Measurements from ENCODE around the gene RNFT2.

The RNFT2 gene

DNA sequence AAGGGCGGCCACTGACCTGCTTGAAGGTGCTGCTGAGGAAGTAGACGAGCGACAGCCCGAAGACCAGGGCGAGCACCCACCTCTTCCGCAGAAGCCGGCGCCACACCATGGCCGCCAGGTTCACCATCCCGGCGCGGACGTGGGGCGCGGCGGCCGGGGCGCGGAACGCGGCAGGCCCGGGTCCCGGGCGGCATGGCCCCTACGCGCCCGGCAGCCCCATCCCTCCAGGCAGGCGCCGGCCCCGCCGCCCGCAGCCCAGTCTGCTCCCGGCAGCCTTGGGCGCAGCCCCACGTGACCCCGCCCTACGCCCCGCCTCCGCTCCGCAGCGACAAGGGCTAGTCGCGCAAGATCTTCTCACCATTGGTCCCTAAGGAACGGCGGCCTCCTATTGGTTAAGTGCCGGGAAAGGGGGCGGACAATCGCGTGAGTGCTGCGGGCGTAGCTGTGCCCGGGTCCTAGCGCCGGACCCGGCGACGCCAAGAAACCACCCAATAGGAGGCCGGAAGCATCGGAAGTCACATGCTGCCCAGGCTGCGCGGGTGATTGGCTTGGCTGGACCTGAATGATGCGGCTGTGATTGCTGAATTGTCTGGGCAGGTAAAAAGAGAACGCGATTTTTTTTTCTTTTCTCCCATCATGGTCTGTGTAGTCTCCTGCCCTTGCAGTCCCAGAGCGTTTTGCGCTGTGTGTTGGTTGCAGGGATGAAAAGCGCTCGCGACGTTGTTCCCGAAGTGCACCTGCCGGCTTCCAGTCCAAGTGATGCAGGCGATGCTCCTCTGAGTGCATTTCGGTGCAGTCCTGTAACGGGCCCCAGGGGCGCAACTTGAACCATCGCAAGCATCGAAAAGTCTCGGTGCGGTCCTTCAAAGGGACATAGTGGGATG is at the start of gene RNFT2, which contains the start of gene SPRING1:
TSS of gene RNFT2 (plus strand) at position 542 of the 884 bp plus-strand sequence. CDS start 2,183 bp downstream, outside the sequence.
TSS of gene SPRING1 (minus strand) at position 296 of the 884 bp plus-strand sequence. CDS start at position 127, 169 bp downstream.
- peak; percentile 91 to 96 (median 93) for DNase-seq (ENCODE audit: low read depth in 2 of 3, low spot score in 2 of 3)

DNA sequence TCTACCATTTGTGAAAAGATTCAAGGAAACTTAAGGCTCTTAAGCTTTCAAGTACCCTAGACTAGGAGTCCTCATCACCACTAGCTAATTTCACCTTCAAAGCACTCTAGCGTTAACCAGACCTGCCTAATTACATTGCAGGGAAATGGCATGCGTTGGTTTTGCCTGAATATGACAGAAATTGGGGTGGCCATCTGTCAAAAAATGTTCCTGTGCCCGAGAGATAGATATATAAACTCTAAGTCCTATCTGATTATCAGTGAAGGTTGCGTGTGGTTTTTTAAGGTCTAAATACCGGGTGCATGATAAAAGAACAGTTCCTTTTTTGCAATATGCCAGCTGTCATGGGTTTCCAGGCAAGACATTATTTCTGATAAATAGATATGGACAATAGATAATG is 48.6 kb upstream of the RNFT2 start:
- no peak for DNase-seq (ENCODE audit: low read depth in 2 of 3, low spot score in 2 of 3)

GRCh38 chr12:116689979-116690744 is 48.0 kb upstream of the RNFT2 start:
- DNase-seq (ENCODE audit: low read depth in 2 of 3, low spot score in 2 of 3) = no peak

GRCh38 chr12:116691205-116691604 is 46.9 kb upstream of the RNFT2 start:
- no peak for DNase-seq (ENCODE audit: low read depth in 2 of 3, low spot score in 2 of 3)

DNA sequence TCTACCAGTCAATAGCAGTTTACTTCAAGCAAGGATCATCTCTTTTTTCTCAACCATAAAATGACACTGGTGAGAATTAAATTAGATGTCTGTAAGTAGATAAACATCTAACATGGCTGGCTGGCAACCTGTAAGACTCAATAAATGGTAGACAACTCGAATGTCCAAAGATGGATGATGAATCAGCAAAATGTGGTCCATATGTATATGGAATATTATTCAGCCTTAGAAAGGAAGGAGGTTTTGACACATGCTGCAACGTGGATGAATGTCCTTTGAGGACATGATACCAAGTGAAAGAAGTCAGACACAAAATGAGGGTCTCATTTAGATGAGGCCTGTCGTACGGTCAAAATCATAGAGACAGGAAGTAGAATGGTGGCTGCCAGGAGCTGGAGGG is 46.5 kb upstream of the RNFT2 start:
- DNase-seq (ENCODE audit: low read depth in 2 of 3, low spot score in 2 of 3) = no peak

GRCh38 chr12:116692605-116693004 is 45.5 kb upstream of the RNFT2 start:
- no peak for DNase-seq (ENCODE audit: low read depth in 2 of 3, low spot score in 2 of 3)

- DNase-seq (ENCODE audit: low read depth in 2 of 3, low spot score in 2 of 3) = no peak
These were observed 44.6 kb upstream of the RNFT2 start for GRCh38 chr12:116693286-116694227.

DNA sequence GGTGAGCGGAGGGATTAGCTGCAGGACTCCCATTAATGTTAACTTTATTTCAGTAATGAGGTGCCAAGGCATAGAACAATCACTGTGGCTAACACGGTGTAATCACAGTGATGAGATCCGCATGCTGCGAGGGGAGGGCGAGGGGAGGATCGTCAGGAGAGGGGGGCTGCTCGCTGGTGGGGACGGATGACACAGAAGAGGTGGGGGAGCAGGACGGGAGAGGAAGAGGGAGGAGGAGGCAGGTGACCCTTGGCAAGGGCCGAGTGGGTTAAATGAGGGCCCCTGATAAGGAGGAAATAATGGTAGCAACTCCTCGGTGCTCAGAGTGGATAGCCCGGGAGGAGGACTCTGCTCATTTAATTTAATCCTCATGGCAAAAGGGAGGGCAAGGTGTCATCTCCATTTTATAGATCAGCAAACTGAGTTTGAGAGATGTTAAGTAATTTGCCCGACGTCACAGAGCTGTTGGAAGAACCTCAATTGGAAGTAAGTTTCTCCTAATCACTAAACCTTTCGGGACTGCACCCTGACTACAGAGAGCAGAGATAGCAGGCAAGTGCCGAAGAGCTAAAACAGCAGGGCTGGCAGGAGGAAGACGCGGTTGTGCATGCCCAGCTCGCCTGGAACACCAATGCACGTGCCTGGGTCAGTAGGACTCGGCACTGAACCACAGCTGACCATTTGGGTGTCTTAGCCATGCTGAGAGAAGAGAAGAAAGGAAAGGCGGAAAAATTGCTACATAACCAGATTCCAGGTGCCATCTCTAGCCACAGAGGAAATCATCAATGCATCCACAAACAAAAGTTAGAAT is 43.3 kb upstream of the RNFT2 start:
- no peak for DNase-seq (ENCODE audit: low read depth in 2 of 3, low spot score in 2 of 3)

GRCh38 chr12:116695464-116695725 is 42.7 kb upstream of the RNFT2 start:
- no peak for DNase-seq (ENCODE audit: low read depth in 2 of 3, low spot score in 2 of 3)

- DNase-seq (ENCODE audit: low read depth in 2 of 3, low spot score in 2 of 3) = no peak
These were observed 40.8 kb upstream of the RNFT2 start for GRCh38 chr12:116697305-116697704.

GRCh38 chr12:116697716-116698115 is 40.4 kb upstream of the RNFT2 start:
- DNase-seq (ENCODE audit: low read depth in 2 of 3, low spot score in 2 of 3) = no peak

DNA sequence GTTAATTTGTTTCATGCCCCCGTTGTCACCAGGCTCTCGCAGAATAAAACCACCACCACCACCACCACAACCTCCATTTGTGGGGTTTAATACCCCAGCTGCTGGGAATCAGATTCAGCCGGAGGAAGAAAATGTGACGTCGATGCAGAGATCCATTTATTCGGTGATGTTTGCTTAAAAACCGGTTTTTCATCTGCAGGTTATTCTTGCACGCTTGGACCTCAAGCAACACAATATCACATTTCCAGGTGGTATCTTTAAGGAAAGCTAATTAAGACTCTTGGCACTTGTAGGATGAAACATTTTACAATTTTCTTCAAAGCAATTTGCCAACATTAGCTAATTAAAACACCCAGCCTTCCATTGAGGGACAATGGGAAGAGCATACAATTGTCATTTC is 40.0 kb upstream of the RNFT2 start:
- no peak for DNase-seq (ENCODE audit: low read depth in 2 of 3, low spot score in 2 of 3)

DNA sequence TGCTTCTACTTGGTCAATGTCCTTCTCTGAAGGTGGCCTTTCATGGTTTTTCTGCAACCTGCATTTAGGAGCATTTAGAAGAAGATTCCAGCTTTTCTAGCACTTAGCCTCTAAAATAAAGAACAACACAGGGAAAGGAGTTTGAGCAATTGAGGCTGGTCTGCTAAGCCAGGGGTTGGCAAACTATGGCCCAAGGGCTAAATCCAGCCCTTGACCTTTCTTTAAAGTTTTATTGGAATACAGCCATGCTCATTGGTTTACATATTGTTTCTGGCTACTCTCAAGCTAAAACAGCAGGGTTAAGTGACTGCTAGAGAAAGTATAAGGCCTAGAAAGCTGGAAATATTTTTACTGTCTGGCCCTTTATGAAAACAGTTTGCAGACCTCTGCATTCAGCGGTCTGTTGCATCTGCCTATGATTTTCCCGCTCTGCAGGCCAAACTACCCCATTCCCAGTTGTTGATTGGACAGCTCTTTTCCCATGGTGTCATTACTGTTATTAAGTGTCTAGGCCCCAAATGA is 39.5 kb upstream of the RNFT2 start:
- no peak for DNase-seq (ENCODE audit: low read depth in 2 of 3, low spot score in 2 of 3)

DNA sequence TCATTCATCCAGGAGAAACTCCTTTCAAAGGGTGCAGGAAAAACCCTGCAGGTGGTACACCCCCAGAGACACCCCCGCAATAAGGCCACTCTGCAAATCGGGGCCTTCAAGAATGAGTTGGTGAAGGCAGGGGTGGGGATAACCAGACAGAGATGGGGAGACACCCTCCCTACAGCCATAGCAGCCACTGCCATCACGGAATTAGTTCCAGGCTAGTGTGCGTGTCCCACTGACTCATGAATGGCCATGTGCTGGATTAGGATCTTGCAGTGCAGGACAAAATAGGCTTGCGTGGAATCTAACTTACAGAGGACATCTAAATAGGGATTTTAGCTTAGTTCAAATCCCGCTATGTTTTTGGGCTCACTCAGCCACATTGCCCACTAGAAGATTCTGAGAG is 38.0 kb upstream of the RNFT2 start:
- no peak for DNase-seq (ENCODE audit: low read depth in 2 of 3, low spot score in 2 of 3)

GRCh38 chr12:116701432-116701831 is 36.7 kb upstream of the RNFT2 start:
- DNase-seq (ENCODE audit: low read depth in 2 of 3, low spot score in 2 of 3) = no peak

DNA sequence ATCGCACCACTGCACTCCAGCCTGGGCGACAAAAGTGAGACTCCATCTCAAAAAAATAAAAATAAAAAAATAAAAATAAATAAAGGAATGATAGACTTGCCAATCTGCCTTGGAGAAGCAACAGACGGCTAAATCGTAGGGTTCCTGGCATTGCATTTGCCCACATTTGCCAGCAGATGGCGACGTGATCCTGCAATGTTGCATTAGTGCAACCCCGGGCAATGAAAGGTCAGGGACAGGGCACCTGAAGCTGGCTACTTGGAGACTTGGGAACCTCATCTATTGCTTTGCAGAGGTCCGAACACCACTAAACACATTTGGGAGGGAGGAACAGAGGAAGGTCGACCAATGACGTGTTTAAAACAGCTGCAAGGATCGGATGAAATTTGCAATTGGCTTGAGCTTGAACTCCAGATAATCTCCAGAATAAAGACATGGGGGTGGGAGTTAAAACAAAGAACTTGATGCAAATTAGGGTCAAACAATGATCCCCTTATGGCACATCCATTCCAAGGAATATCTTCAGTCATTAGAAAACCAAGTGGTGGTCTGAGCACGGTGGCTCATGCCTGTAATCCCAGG is 34.8 kb upstream of the RNFT2 start:
- peak in 2 of 3 experiments; percentile 22 to 47 for DNase-seq (ENCODE audit: low read depth in 2 of 3, low spot score in 2 of 3)

DNA sequence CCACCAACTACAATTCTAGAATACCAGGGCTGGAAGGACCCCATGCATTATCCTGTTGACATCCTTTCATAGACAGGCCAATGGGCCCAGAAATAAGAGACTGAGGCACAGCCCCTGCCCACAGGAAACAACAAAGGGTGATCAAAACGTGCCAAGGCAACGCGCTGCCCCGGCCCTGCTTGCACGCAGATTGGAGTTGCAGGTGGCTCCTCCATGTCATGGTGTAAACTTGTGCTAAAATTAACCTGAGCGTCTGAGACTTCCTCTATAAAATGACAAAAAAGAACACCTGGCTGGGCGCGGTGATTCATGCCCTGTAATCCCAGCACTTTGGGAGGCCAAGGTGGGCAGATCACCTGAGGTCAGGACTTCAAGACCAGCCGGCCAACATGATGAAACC is 30.4 kb upstream of the RNFT2 start:
- no peak for DNase-seq (ENCODE audit: low read depth in 2 of 3, low spot score in 2 of 3)

GRCh38 chr12:116708826-116709756 is 29.0 kb upstream of the RNFT2 start:
- DNase-seq (ENCODE audit: low read depth in 2 of 3, low spot score in 2 of 3) = no peak

DNA sequence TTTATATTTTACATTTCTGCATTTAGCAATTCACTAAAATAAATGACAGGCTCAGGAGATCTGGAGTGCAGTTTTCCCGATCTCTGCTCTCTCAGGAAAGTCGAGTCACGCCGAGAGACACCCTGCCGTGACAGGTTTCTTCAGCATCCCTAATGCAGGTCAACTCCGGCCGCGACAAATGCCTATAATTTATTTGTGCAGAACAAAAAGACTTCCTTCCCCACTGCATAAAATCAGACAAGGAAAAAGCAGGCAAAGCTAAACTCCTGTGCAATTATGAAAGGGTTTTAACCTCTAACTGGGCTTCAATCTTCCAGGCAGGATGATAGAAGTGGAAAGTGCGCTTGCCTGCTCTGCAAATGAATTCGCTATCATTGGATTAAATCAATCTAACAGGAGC is 28.3 kb upstream of the RNFT2 start:
- no peak for DNase-seq (ENCODE audit: low read depth in 2 of 3, low spot score in 2 of 3)

Measured in activated CD8-positive, alpha-beta memory T cell treated with anti-CD3 and anti-CD28 coated beads for 48 hours (primary cell).